ENCODE results near the gene OR5AS1. TPM values are rescaled to one million over a fixed set of nuclear protein-coding genes. Genes with fewer than 3 reads are reported as not detected.
"Not testable (repeated sequence)": the region's sequence is repeated elsewhere in the genome, so short reads cannot be mapped to it uniquely, and the experiment has no call there.

OR5AS1 gene
- total RNA-seq: not detected

GRCh38 chr11:56027354-56027753 is at the start of gene OR5AS1:
OR5AS1 (plus strand) TSS chr11:56027654; CDS start chr11:56030419, 2,765 bp downstream.
- Mint-ChIP-seq H3K9me3 (no peaks in the 10 kb centered on the region), H3K4me3 (no peak within 1 kb of the TSS), H3K4me1 (no peaks in the 10 kb centered on the region), H3K27ac (no peak within 1 kb of the TSS), H3K27me3 (no peaks in the 10 kb centered on the region), H3K36me3 (no peaks in the 10 kb centered on the region)
- DNase-seq: no peak

- Mint-ChIP-seq H3K27ac (no peak within 1 kb of the TSS), H3K36me3 (no peaks in the 10 kb centered on the region), H3K4me3 (no peak within 1 kb of the TSS)
These were observed 32.9 kb upstream of the OR5AS1 start, which contains the start of gene OR5F1 for GRCh38 chr11:55994525-55994924. OR5F1 (minus strand) TSS chr11:55994625; CDS start chr11:55994625, 0 bp downstream.

GRCh38 chr11:56010716-56011115 is 16.7 kb upstream of the OR5AS1 start:
- H3K4me3 Mint-ChIP-seq: no peak overlapping the region
- H3K4me1 Mint-ChIP-seq: no peaks in the 10 kb centered on the region
- no peak for DNase-seq
- peaks cover 3% of the 10 kb centered on the region for H3K9me3 Mint-ChIP-seq
- H3K27me3 Mint-ChIP-seq: no peaks in the 10 kb centered on the region
- H3K27ac Mint-ChIP-seq: no peak overlapping the region
- no peaks in the 10 kb centered on the region for H3K36me3 Mint-ChIP-seq

More at GRCh38 chr11:55994525-55994924, 32.9 kb upstream of the OR5AS1 start, which contains the start of gene OR5F1:
- Mint-ChIP-seq H3K27me3 (no peaks in the 10 kb centered on the region), H3K9me3 (peaks cover 14% of the 10 kb centered on the region), H3K4me1 (no peaks in the 10 kb centered on the region)
- DNase-seq: no peak

- no peak for DNase-seq
- H3K27me3 Mint-ChIP-seq: no peaks in the 10 kb centered on the region
- no peak overlapping the region for H3K27ac Mint-ChIP-seq
- no peaks in the 10 kb centered on the region for H3K36me3 Mint-ChIP-seq
- H3K4me1 Mint-ChIP-seq: no peaks in the 10 kb centered on the region
- H3K4me3 Mint-ChIP-seq: no peak overlapping the region
- peaks cover 6% of the 10 kb centered on the region for H3K9me3 Mint-ChIP-seq
These were observed 13.6 kb upstream of the OR5AS1 start for GRCh38 chr11:56013805-56014204.

- Mint-ChIP-seq H3K27ac (no peak overlapping the region), H3K27me3 (no peaks in the 10 kb centered on the region)
These were observed 18.1 kb downstream of the OR5AS1 start for GRCh38 chr11:56045538-56045937.

GRCh38 chr11:56048480-56048879 is 21.0 kb downstream of the OR5AS1 start:
- Mint-ChIP-seq H3K9me3 (peaks cover 3% of the 10 kb centered on the region), H3K4me3 (no peak overlapping the region), H3K27ac (no peak overlapping the region), H3K27me3 (no peaks in the 10 kb centered on the region), H3K36me3 (no peaks in the 10 kb centered on the region), H3K4me1 (no peaks in the 10 kb centered on the region)
- DNase-seq: no peak

More at GRCh38 chr11:56045538-56045937, 18.1 kb downstream of the OR5AS1 start:
- DNase-seq: no peak
- no peaks in the 10 kb centered on the region for H3K36me3 Mint-ChIP-seq
- no peaks in the 10 kb centered on the region for H3K4me1 Mint-ChIP-seq
- peaks cover 7% of the 10 kb centered on the region for H3K9me3 Mint-ChIP-seq
- H3K4me3 Mint-ChIP-seq: no peak overlapping the region

- DNase-seq: no peak
- no peaks in the 10 kb centered on the region for H3K27me3 Mint-ChIP-seq
- no peaks in the 10 kb centered on the region for H3K36me3 Mint-ChIP-seq
- H3K27ac Mint-ChIP-seq: no peak overlapping the region
- H3K4me3 Mint-ChIP-seq: no peak overlapping the region
- H3K9me3 Mint-ChIP-seq: peaks cover 4% of the 10 kb centered on the region
- H3K4me1 Mint-ChIP-seq: no peaks in the 10 kb centered on the region
These were observed 22.0 kb downstream of the OR5AS1 start for GRCh38 chr11:56049487-56049886.

GRCh38 chr11:56056366-56056765 is 28.9 kb downstream of the OR5AS1 start:
- not testable (repeated sequence) for H3K36me3 Mint-ChIP-seq, H3K4me3 Mint-ChIP-seq, H3K4me1 Mint-ChIP-seq, H3K27ac Mint-ChIP-seq, DNase-seq, H3K27me3 Mint-ChIP-seq
- H3K9me3 Mint-ChIP-seq: peaks cover 13% of the 10 kb centered on the region

- H3K4me3 Mint-ChIP-seq, H3K4me1 Mint-ChIP-seq, H3K36me3 Mint-ChIP-seq, DNase-seq, H3K27me3 Mint-ChIP-seq, H3K27ac Mint-ChIP-seq: not testable (repeated sequence)
- peaks cover 11% of the 10 kb centered on the region for H3K9me3 Mint-ChIP-seq
These were observed 30.3 kb downstream of the OR5AS1 start for GRCh38 chr11:56057661-56058237.

GRCh38 chr11:56058260-56058780 is 30.9 kb downstream of the OR5AS1 start:
- H3K4me1 Mint-ChIP-seq, H3K27ac Mint-ChIP-seq, H3K27me3 Mint-ChIP-seq, H3K4me3 Mint-ChIP-seq, DNase-seq, H3K36me3 Mint-ChIP-seq: not testable (repeated sequence)
- H3K9me3 Mint-ChIP-seq: peaks cover 11% of the 10 kb centered on the region

- Mint-ChIP-seq H3K27ac (no peak overlapping the region), H3K36me3 (no peaks in the 10 kb centered on the region), H3K9me3 (peaks cover 2% of the 10 kb centered on the region), H3K27me3 (no peaks in the 10 kb centered on the region), H3K4me3 (no peak overlapping the region), H3K4me1 (no peaks in the 10 kb centered on the region)
- no peak for DNase-seq
These were observed 39.5 kb downstream of the OR5AS1 start for GRCh38 chr11:56066980-56067379.

Other genes starting within 250 kb of the OR5AS1 start
- not detected for gene OR5D14, start 232.1 kb upstream of the OR5AS1 start, total RNA-seq
- gene OR5L1, start 216.3 kb upstream of the OR5AS1 start, total RNA-seq: not detected
- not detected for gene OR5D18, start 208.0 kb upstream of the OR5AS1 start, total RNA-seq
- not detected for gene OR5L2, start 200.4 kb upstream of the OR5AS1 start, total RNA-seq
- not detected for gene OR5D16, start 188.9 kb upstream of the OR5AS1 start, total RNA-seq
- not detected for gene TRIM51, start 144.4 kb upstream of the OR5AS1 start, total RNA-seq
- gene OR5W2, start 113.1 kb upstream of the OR5AS1 start, total RNA-seq: not detected
- gene OR5I1, start 91.3 kb upstream of the OR5AS1 start, total RNA-seq: not detected
- gene OR10AG1, start 57.7 kb upstream of the OR5AS1 start, total RNA-seq: not detected
- gene OR5F1, start 33.0 kb upstream of the OR5AS1 start, total RNA-seq: not detected
- not detected for gene OR8I2, start 65.7 kb downstream of the OR5AS1 start, total RNA-seq
- not detected for gene OR8H2, start 76.0 kb downstream of the OR5AS1 start, total RNA-seq
- gene OR8H3, start 94.7 kb downstream of the OR5AS1 start, total RNA-seq: not detected
- gene OR8J3, start 112.5 kb downstream of the OR5AS1 start, total RNA-seq: not detected
- gene OR8K5, start 132.7 kb downstream of the OR5AS1 start, total RNA-seq: not detected
- not detected for gene OR5J2, start 149.0 kb downstream of the OR5AS1 start, total RNA-seq
- gene OR5T2, start 206.6 kb downstream of the OR5AS1 start, total RNA-seq: not detected
- gene OR5T3, start 224.6 kb downstream of the OR5AS1 start, total RNA-seq: not detected
- not detected for gene OR5T1, start 246.5 kb downstream of the OR5AS1 start, total RNA-seq